ENCODE measurements around the gene OAS3.
"Not testable (repeated sequence)": the region's sequence is repeated elsewhere in the genome, so short reads cannot be mapped to it uniquely, and the experiment has no call there.

The OAS3 gene

DNA sequence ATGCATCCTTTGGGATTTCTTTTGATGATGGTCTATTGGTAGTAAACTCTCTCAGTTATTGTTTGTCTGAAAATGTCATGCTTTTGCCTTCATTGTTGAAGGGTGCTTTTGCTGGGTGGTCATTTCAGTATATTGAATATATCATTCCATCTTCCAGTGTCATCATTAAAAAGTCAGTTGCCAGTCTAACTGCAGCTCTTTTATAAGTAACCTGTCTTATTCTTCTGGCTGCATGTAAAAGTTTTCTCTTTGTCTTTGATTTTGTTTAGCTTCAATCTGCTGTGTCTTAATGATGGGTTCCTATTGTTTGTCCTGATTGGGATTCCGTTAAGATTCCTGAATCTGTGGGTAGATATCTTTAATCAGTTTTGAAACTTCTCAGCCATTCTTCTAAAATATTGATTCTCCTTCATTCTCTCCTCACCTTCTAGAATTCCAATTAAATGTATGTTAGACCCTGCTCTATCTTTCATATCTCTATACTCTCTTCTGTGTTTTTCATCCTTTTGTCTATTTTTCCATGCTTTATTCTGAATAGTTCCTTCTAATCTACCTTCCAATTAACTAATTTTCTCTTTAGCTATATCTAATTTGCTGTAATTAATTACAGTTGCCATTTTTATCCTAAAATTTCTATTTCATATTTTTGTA is 25.1 kb upstream of the OAS3 start:
- DNase-seq (ENCODE audit: extremely low read depth, low read depth): no peak

DNA sequence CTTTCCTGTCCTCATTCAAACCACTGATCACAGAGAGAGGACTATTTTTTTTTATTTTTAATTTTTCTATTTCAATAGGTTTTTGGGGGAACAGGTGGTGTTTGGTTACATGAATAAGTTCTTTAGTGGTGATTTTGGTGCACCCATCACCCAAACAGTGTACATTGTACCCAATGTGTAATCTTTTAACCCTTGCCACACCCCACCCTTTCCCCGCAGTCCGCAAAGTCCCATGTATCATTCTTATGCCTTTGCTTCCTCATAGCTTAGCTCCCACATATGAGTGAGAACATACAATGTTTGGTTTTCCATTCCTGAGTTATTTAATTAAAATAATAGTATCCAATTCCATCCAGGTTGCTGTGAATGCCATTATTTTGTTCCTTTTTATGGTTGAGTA is 24.4 kb upstream of the OAS3 start:
- DNase-seq (ENCODE audit: extremely low read depth, low read depth): not testable (repeated sequence)

More for the DNA sequence above, 25.1 kb upstream of the OAS3 start:
- TF ChIP-seq, protein P1, sequence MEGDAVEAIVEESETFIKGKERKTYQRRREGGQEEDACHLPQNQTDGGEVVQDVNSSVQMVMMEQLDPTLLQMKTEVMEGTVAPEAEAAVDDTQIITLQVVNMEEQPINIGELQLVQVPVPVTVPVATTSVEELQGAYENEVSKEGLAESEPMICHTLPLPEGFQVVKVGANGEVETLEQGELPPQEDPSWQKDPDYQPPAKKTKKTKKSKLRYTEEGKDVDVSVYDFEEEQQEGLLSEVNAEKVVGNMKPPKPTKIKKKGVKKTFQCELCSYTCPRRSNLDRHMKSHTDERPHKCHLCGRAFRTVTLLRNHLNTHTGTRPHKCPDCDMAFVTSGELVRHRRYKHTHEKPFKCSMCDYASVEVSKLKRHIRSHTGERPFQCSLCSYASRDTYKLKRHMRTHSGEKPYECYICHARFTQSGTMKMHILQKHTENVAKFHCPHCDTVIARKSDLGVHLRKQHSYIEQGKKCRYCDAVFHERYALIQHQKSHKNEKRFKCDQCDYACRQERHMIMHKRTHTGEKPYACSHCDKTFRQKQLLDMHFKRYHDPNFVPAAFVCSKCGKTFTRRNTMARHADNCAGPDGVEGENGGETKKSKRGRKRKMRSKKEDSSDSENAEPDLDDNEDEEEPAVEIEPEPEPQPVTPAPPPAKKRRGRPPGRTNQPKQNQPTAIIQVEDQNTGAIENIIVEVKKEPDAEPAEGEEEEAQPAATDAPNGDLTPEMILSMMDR (IDR thresholded peaks at IDR 0.05; ENCODE audit: low read depth, low read length): no peak

DNA sequence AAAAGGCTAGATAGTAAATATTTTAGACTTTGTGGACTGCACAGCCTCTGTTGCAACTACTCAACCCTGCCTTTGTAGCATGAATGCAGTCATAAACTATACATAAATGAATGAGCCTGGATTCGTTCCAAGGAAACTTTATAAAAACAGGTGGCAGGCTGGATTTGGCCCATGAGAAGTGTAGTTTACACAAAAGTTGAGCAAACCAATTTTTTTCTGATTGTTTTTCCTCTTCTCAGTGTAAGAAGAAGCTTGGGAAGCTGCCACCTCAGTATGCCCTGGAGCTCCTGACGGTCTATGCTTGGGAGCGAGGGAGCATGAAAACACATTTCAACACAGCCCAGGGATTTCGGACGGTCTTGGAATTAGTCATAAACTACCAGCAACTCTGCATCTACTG is 22.0 kb upstream of the OAS3 start:
- TF ChIP-seq, protein P1 (IDR thresholded peaks at IDR 0.05; ENCODE audit: low read depth, low read length): no peak
- DNase-seq (ENCODE audit: extremely low read depth, low read depth): no peak

DNA sequence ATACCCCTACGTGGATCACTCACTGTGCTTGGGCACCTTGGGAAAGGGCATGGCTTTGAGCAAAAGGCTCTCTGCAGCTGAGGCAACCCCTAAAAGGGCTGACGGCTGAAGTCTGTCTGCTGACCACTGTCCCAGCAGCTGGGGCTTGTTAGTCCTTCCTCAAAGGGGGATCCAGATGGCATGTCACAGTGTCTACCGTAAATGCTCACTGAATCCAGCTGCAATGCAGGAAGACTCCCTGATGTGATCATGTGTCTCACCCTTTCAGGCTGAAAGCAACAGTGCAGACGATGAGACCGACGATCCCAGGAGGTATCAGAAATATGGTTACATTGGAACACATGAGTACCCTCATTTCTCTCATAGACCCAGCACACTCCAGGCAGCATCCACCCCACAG is 19.2 kb upstream of the OAS3 start:
- DNase-seq (ENCODE audit: extremely low read depth, low read depth): no peak
- TF ChIP-seq, protein P1 (IDR thresholded peaks at IDR 0.05; ENCODE audit: low read depth, low read length): no peak

DNA sequence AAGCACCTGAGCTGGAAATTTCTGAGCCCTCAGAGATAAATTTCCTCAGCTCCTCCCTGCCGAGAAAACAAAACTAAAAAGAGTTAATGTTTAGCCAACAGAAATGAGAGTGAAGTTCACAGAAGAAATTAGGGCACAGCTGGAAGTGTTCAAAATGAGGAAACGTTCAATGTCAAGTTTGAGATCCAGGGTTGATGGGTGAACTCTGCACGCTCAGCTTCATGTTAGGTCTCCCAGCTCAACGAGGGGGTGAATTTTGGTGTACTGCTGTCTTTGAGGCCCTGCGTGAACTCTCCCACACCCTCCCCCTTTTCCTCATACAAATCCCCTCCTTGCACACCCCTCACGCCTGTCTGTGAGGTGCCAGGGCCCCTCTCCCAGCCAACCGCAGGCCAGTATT is 13.3 kb upstream of the OAS3 start:
- DNase-seq (ENCODE audit: extremely low read depth, low read depth): no peak
- TF ChIP-seq, protein P1 (IDR thresholded peaks at IDR 0.05; ENCODE audit: low read depth, low read length): no peak

DNA sequence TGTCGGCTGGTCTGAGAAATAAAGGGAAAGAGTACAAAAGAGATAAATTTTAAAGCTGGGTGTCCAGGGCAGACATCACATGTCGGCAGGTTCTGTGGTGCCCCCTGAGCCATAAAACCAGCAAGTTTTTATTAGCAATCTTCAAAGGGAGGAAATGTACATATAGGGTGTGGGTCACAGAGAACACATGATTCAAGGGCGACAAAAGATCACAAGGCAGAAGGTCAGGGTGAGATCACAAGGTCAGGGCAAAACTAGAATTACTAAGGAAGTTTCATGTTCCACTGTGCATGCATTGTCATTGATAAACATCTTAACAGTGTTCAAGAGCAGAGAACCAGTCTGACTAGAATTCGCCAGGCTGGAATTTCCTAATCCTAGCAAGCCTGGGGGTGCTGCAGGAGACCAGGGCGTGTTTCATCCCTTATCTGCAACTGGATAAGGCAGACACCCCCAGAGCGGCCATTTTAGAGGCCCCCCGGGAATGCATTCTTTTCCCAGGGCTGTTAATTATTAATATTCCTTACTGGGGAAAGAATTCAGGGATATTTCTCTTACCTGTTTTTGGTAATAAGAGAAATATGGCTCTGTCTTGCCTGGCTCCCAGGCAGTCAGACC is 11.7 kb upstream of the OAS3 start:
- not testable (repeated sequence) for DNase-seq (ENCODE audit: extremely low read depth, low read depth)

DNA sequence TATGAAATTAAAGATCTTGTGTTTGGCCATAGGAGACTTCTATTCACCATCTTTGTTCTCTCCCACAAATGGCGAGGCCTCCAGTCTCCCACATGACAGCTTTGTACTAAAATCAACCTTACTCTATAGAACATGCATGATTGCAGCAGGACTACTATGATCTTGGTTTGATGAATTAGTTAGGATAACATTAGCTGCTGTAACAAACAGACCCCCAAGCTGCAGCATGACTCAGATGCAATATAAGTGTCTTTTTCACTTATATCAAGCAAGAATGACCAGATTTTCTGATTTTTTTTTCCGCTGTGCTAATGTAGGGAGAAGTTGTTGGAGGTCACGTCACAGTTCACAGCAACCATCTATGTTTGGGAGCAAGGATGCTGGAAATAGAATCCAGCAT is 10.8 kb upstream of the OAS3 start:
- DNase-seq (ENCODE audit: extremely low read depth, low read depth): no peak
- TF ChIP-seq, protein P1 (IDR thresholded peaks at IDR 0.05; ENCODE audit: low read depth, low read length): no peak

DNA sequence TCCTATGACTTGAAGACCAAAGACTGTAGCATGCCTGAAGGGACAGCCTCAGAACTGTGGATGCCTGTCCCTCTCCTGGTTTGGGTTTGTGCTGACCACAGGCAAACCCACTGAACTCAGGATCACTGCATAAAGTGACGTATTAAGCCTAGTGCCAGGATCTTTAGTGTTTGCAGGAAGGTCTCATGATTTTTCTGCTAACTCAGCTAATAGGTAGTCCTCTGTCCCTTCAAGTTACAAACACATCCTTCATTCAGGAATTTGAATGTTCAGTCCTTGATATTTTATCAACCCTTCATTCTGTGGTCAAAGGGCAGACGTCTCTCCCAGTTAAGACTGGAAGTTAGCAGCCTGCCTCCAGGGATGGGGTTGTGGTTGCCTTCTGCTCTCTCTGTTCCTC is 10.3 kb upstream of the OAS3 start:
- TF ChIP-seq, protein P1 (IDR thresholded peaks at IDR 0.05; ENCODE audit: low read depth, low read length): no peak
- no peak for DNase-seq (ENCODE audit: extremely low read depth, low read depth)

Data from AG09319 (cell line).